Stimulated activated CD8-positive, alpha-beta memory T cell treated with anti-CD3 and anti-CD28 coated beads, Interleukin-15, amount 100 ng/mL, for 48 hours (primary cell): Measurements from ENCODE around the gene NHLRC3.
"Not testable (repeated sequence)": the region's sequence is repeated elsewhere in the genome, so short reads cannot be mapped to it uniquely, and the experiment has no call there.

Experiments used
- DNase-seq, 2 donors: peaks; one replicate each; pipeline ENCODE4 v3.0.0-alpha.2; 2020; ENCODE audit warnings: low read depth in 2 of 2

NHLRC3 gene

GRCh38 chr13:39044536-39044935, 6.3 kb downstream of the NHLRC3 start:
- DNase-seq, result no peak

- no peak for DNase-seq
These were observed 9.3 kb downstream of the NHLRC3 start for GRCh38 chr13:39047560-39047959.

GRCh38 chr13:39048806-39049205, 10.6 kb downstream of the NHLRC3 start:
- DNase-seq, result no peak

GRCh38 chr13:39049274-39049673, 11.0 kb downstream of the NHLRC3 start:
- DNase-seq, result no peak

- no peak for DNase-seq
These were observed 12.9 kb downstream of the NHLRC3 start for GRCh38 chr13:39051157-39051556.

GRCh38 chr13:39052944-39053343, 14.7 kb downstream of the NHLRC3 start:
- DNase-seq, result no peak

GRCh38 chr13:39054112-39054511, 15.9 kb downstream of the NHLRC3 start:
- no peak for DNase-seq

GRCh38 chr13:39056018-39056417, 17.8 kb downstream of the NHLRC3 start:
- DNase-seq, result no peak

- DNase-seq, result no peak
These were observed 19.8 kb downstream of the NHLRC3 start for GRCh38 chr13:39058040-39058439.

- no peak for DNase-seq
These were observed 23.7 kb downstream of the NHLRC3 start for GRCh38 chr13:39062004-39062403.

GRCh38 chr13:39072842-39073241, 34.6 kb downstream of the NHLRC3 start:
- DNase-seq, result no peak

GRCh38 chr13:39073983-39074382, 35.7 kb downstream of the NHLRC3 start:
- DNase-seq, result no peak

GRCh38 chr13:39086251-39086945, 48.1 kb downstream of the NHLRC3 start:
- not testable (repeated sequence) for DNase-seq

GRCh38 chr13:39091586-39091985, 53.3 kb downstream of the NHLRC3 start:
- DNase-seq, result no peak

- no peak for DNase-seq
These were observed 57.2 kb downstream of the NHLRC3 start for GRCh38 chr13:39095500-39095899.

GRCh38 chr13:39099231-39099630, 61.0 kb downstream of the NHLRC3 start:
- DNase-seq, result no peak
